Nephron progenitor cell (in vitro differentiated cells): Measurements from ENCODE around the gene EGLN2.
A peak's percentile ranks its signal among the peaks of the same experiment; 100 is the strongest.
"Not testable (repeated sequence)": the region's sequence is repeated elsewhere in the genome, so short reads cannot be mapped to it uniquely, and the experiment has no call there.

Experiments used
- DNase-seq: peaks from one replicate; pipeline ENCODE4 v3.0.0; 2021
- H3K27ac Mint-ChIP-seq: 2 replicates; pipeline ENCODE4 v1.8.0; 2021; ENCODE audit warnings: mild to moderate bottlenecking, moderate library complexity, mixed read lengths
- H3K27me3 Mint-ChIP-seq: 2 replicates; pipeline ENCODE4 v1.8.0; 2021; ENCODE audit warnings: mild to moderate bottlenecking, low read depth, mixed read lengths; ENCODE audit not compliant: poor library complexity
- H3K36me3 Mint-ChIP-seq: 2 replicates; pipeline ENCODE4 v1.8.0; 2021; ENCODE audit warnings: low read depth, mixed read lengths
- H3K4me1 Mint-ChIP-seq: 2 replicates; pipeline ENCODE4 v1.8.0; 2021; ENCODE audit warnings: mixed read lengths
- H3K4me3 Mint-ChIP-seq: 2 replicates; pipeline ENCODE4 v1.8.0; 2021; ENCODE audit warnings: mild to moderate bottlenecking, moderate library complexity, mixed read lengths
- H3K9me3 Mint-ChIP-seq: 2 replicates; pipeline ENCODE4 v1.8.0; 2021; ENCODE audit warnings: mild to moderate bottlenecking, moderate library complexity, mixed read lengths
- TF ChIP-seq, protein P1 (sequence below): fragments of 200-600 bp; sonication (generic); IDR thresholded peaks from 2 replicates; pipeline ENCODE4 v1.5.0; 2021; ENCODE audit warnings: antibody characterized with exemption

The EGLN2 gene

DNA sequence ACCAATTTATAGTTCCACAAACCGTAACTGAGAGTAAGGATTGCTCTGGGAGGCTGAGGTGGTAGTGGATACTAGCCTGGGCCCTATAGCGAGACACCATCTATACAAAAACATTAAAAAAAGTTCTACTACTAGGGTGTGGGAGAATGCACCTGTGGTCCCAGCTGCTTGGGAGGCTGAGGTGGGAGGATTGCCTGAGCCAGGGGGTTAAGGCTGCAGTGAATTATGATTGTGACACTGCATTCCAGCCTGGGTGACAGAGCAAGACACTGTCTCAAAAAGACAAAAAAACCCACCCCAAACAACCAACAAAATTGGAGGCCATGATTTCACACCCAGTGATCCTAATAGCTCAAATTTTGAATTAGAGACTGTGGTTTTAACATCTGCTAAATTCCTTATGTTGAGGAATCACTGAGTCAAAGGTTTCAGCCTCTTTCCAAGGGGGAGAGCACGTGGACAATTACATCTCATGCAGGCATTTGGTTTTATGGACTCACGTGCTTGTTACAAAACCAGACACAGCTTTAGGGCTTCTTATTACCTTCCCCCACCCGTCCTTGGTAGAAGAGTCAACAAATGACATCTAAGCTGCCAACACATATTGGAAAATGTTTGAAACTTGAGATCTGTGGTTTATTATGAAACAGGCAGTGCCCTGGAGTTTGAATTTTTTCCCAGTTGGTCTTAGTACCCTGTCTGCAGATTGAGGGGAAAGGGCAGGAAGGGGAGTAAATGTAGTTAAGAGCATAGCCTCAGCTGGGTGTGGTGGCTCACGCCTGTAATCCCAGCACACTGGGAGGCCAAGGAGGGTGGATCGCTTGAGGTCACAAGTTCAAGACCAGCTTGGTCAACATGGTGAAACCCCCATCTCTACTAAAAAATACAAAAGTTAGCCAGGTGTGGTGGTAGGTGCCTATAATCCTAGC lies 32.8 kb downstream of the EGLN2 start:
- Mint-ChIP-seq H3K36me3 (peaks cover 25% of the 10 kb centered on the region), H3K27me3 (peaks cover 16% of the 10 kb centered on the region), H3K4me1 (no peaks in the 10 kb centered on the region), H3K9me3 (peaks cover 3% of the 10 kb centered on the region), H3K4me3 (no peak overlapping the region), H3K27ac (no peak overlapping the region)
- TF ChIP-seq, protein P1, sequence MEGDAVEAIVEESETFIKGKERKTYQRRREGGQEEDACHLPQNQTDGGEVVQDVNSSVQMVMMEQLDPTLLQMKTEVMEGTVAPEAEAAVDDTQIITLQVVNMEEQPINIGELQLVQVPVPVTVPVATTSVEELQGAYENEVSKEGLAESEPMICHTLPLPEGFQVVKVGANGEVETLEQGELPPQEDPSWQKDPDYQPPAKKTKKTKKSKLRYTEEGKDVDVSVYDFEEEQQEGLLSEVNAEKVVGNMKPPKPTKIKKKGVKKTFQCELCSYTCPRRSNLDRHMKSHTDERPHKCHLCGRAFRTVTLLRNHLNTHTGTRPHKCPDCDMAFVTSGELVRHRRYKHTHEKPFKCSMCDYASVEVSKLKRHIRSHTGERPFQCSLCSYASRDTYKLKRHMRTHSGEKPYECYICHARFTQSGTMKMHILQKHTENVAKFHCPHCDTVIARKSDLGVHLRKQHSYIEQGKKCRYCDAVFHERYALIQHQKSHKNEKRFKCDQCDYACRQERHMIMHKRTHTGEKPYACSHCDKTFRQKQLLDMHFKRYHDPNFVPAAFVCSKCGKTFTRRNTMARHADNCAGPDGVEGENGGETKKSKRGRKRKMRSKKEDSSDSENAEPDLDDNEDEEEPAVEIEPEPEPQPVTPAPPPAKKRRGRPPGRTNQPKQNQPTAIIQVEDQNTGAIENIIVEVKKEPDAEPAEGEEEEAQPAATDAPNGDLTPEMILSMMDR: no peak
- DNase-seq: no peak

DNA sequence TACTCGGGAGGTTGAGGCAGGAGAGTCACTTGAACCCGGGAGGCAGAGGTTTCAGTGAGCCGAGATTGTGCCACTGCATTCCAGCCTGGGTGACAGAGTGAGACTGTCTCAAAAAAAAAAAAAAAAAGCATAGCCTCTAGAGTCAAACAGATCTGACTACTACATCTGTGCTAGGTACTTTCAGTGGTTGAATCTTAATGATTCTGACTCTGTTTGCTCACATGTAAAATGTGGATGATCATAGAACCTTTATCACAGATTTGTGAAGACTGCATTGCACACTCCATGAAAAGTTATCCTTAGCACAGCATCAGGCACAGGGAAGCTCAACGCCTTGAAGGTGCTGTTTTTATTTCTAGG lies 33.4 kb downstream of the EGLN2 start:
- Mint-ChIP-seq H3K36me3 (peaks cover 18% of the 10 kb centered on the region), H3K27me3 (peaks cover 16% of the 10 kb centered on the region)
- H3K4me3 Mint-ChIP-seq, H3K4me1 Mint-ChIP-seq, DNase-seq, H3K9me3 Mint-ChIP-seq, H3K27ac Mint-ChIP-seq: not testable (repeated sequence)

DNA sequence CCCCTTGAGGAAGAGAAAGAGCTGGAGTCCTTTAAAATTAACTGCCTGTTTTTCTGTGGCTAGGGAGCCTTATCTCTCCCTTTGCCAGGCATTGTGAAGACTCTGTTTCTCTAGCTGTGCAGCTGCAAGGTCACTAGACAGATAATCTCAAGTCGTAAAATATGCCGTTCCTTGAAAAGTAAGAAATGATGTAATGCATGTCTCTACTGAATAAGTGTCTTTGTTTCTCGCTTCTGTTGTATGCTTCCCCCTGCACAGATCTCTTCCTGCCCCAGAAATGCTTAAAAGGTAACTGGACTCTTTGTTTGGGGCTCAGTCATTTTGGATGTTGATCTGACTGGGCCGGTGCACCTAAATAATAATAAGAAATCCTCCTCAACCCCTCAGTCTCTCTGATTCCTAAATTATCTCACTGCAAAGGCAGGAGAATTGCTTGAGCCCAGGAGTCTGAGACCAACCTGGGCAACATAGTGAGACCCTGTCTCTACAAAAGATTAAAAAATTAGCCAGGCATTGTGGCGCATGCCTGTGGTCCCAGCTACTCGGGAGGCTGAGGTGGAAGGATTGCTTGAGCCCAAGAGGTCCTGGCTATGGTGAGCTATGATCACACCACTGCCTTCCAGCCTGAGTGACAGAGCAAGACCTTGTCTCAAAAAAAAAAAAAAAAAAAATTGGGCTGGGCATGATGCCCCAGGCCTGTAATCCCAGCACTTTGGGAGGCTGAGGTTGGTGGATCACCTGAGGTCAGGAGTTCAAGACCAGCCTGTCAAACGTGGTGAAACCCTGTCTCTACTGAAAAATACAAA lies 34.9 kb downstream of the EGLN2 start:
- DNase-seq, H3K36me3 Mint-ChIP-seq, H3K9me3 Mint-ChIP-seq, H3K4me3 Mint-ChIP-seq, H3K4me1 Mint-ChIP-seq, H3K27ac Mint-ChIP-seq: not testable (repeated sequence)
- H3K27me3 Mint-ChIP-seq: peaks cover 20% of the 10 kb centered on the region

DNA sequence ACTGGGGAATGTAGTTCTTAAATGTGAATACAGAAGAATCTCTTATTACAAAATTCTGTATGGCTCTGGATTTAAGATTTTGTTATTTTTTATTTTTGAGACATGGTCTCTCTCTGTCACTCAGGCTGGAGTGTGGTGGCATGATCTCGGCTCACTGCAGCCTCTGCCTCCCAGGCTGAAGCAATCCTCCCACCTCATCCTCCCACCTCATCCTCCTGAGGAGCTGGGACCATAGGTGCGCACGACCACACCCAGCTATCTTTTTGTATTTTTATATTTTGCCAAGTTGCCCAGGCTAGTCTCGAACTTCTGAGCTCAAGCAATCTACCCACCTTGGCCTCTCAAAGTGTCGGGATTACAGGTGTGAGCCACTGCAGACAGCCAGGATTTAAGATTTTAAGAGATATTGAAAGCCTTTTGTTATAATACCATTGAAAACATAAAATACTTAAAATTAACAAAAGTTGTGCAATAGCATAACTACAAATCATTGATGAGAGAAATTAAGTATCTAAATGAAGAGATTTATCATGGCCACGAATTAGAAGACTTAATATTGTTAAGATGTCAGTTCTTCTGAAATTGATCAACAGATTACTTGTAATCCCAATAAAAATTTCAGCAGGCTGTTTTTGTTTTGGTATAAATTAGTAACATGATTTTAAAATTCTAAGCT lies 37.9 kb downstream of the EGLN2 start:
- Mint-ChIP-seq H3K9me3 (peaks cover 3% of the 10 kb centered on the region), H3K27ac (no peak overlapping the region), H3K36me3 (no peaks in the 10 kb centered on the region), H3K4me1 (no peaks in the 10 kb centered on the region), H3K27me3 (peaks cover 44% of the 10 kb centered on the region), H3K4me3 (no peak overlapping the region)
- TF ChIP-seq, protein P1: no peak
- no peak for DNase-seq

DNA sequence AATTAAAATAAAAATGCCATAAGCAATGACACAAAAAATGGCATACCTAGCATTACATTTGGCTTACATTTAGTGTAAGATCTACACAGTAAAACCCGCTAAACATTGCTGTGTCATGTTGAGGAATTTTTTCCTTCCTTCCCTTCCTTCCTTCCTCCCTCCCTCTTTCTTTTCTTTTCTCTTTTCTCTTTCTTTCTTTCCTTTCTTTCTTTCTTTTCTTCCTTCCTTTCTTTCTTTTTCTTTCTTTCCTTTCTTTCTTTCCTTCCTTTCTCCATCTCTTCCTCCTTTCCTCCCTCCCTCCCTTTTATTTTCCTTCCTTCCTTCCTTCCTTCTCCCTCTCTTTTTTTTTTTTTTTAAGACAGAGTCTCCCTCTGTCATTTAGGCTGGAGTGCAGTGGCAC lies 39.5 kb downstream of the EGLN2 start:
- not testable (repeated sequence) for H3K9me3 Mint-ChIP-seq, DNase-seq, H3K36me3 Mint-ChIP-seq, H3K4me3 Mint-ChIP-seq, H3K27ac Mint-ChIP-seq, H3K4me1 Mint-ChIP-seq
- peaks cover 50% of the 10 kb centered on the region for H3K27me3 Mint-ChIP-seq

DNA sequence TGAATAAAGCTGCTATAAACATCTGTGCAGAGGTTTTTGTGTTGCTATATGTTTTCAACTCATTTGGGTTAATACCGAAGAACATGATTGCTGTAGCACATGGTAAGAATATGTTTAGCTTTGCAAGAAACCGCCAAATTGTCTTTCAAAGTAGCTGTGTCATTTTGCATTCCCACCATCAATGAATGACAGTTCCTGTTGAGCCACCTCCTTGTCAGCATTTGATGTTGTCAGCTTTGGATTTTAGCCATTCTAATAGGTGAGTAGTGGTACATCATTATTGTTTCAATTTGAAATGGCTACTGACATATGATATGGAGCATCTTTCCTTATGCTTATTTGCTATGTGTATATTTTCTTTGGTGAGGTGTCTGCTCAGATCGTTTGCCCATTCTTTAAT lies 43.0 kb downstream of the EGLN2 start:
- not testable (repeated sequence) for H3K36me3 Mint-ChIP-seq, H3K4me1 Mint-ChIP-seq, H3K4me3 Mint-ChIP-seq, DNase-seq, H3K9me3 Mint-ChIP-seq, H3K27ac Mint-ChIP-seq
- peaks cover 78% of the 10 kb centered on the region for H3K27me3 Mint-ChIP-seq

DNA sequence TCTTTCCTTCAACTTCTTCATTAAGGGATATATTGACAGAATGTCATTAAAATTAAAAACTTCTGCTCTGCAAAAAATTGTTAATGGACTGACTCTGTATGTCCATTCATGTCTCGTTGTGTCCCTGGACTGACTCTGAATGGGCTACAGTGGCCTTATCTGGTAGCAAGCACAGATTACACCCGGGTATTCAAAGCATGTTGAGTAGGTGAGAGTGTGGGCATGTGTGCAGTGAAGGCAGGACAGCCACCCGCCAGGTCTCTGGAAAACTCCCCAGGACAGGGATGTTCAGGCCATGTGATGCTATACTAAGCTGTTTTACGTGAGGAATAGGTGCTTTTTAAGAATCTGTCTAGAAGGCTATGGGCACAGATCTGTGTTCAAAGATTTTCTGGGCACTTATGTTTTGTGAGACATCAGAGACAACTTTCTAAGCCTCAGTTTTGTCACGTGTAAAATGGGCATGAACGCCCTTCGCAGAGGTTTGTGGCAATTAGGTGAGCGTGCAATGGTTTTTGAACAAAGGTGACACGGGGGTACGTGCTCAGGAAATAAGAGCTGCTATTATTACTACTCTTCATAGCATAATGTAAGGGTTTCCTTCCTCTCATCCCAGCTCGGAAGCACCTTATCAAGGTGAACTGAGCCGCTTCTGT lies 44.1 kb downstream of the EGLN2 start:
- peak overlapping the region; percentile 71 for H3K4me3 Mint-ChIP-seq
- H3K4me1 Mint-ChIP-seq, H3K9me3 Mint-ChIP-seq, H3K27ac Mint-ChIP-seq, DNase-seq, H3K36me3 Mint-ChIP-seq: not testable (repeated sequence)
- peaks cover 87% of the 10 kb centered on the region for H3K27me3 Mint-ChIP-seq

DNA sequence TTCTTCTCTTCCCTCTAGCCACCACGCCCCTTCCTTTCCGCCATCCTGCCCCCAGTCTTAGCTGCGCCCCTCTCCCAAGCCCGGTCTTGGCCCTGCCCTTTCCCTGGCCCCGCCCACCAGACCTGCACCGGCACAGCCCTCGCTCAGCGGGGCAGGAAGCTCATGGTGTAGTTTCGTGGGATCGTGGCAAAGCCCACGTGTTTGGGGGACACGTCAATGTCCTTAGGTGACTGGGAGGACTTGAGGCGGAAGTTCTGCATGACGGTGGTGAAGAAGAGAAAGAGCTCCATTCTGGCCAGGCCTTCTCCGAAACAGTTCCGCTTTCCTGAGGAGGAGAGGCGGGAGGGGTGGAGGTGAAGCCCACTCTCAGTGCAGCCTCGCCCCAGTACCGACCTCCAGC lies 44.7 kb downstream of the EGLN2 start:
- H3K9me3 Mint-ChIP-seq, H3K36me3 Mint-ChIP-seq, H3K4me1 Mint-ChIP-seq, H3K27ac Mint-ChIP-seq: not testable (repeated sequence)
- peak overlapping the region; percentile 71 for H3K4me3 Mint-ChIP-seq
- peaks cover 90% of the 10 kb centered on the region for H3K27me3 Mint-ChIP-seq
- peak; percentile 57 for DNase-seq

DNA sequence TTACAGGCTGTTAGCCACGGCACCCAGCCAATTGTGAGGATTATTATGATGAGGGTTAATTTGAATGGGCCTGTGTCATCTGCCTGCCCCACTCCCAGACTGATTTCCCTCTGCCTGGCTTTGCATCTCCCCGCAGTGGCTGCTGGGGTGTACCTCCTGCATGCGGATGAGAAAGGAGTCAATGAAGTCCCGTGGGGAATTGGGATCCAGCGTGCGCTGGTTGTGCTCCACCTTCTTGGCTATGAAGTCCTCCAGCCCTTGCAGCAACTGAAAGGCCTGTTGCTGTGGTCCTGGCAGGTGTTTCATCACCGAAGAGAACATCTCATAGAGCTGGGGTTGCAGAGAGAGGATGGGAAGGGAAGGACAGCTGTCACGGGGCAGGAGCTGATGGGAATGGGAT lies 47.7 kb downstream of the EGLN2 start:
- peaks cover 94% of the 10 kb centered on the region for H3K27me3 Mint-ChIP-seq
- not testable (repeated sequence) for DNase-seq, H3K4me1 Mint-ChIP-seq, H3K27ac Mint-ChIP-seq, H3K4me3 Mint-ChIP-seq, H3K36me3 Mint-ChIP-seq, H3K9me3 Mint-ChIP-seq

DNA sequence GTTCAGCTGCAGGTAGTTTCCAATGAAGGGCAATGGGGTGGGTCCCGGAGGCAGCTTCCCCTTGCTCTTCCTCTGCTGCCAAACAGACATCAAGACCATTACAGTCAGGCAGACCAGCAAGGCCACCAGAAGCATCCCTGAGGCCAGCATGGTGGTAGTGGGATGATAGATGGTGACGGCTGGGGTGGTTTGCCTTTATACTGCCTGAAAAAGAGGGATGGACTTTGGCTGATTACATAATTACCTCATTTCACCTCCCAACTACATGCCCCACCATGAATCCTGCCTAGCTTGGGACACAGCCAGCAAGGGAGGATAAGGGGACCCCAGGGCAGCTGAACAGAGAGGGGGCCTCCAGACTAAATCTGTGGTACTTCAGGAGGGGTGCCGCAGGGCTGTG lies 51.3 kb downstream of the EGLN2 start, which contains the start of gene CYP2A6:
TSS of gene CYP2A6 (minus strand) at position 171 of the 400 bp plus-strand sequence. CDS start at position 150, 21 bp downstream.
- peaks cover 80% of the 10 kb centered on the region for H3K27me3 Mint-ChIP-seq
- H3K4me1 Mint-ChIP-seq, DNase-seq, H3K9me3 Mint-ChIP-seq, H3K36me3 Mint-ChIP-seq, H3K27ac Mint-ChIP-seq, H3K4me3 Mint-ChIP-seq: not testable (repeated sequence)

DNA sequence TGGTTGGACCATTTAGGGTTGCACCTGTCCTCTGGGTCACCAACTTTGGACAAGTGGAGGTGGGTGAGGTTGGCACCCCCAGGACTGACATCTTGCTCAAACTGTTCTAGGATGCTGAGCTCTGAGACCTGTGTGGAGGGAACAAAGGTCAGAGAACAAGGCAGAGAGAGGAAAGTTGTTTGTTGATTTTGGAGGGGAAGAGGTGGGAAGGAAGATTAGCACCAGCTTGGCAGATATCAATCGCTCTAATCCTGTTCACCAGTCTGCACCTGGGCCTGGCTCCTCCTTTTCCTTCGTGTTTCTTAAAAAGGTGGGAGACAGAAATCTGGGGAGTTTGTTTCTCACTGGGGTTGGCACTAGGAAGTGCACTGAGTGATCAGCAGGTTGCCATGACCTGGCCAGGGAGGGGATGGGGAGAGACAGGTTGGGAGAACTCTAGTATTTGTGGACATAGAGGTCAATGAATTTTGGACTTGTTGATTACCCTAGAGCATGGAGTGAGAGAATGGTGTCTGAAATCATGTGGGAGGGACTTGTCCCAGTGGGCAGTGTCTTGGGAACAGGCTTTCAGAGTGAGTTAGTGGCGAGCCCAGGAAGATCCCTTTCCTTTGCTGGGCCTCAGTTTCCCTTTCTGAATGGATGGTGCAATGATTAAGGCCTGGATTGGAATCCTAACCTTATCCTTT lies 53.6 kb downstream of the EGLN2 start:
- not testable (repeated sequence) for H3K4me3 Mint-ChIP-seq, H3K4me1 Mint-ChIP-seq, DNase-seq, H3K27ac Mint-ChIP-seq, H3K36me3 Mint-ChIP-seq, H3K9me3 Mint-ChIP-seq
- H3K27me3 Mint-ChIP-seq: peaks cover 59% of the 10 kb centered on the region
